GM18502 (cell line): ENCODE measurements around the gene ELL.

Source experiments
- ATAC-seq: cut with Tn5 transposase; IDR thresholded peaks from one replicate; pipeline ENCODE4 v1.9.1; 2021; ENCODE audit warnings: mild to moderate bottlenecking; ENCODE audit not compliant: unreplicated experiment, poor library complexity

Gene ELL

GRCh38 chr19:18475004-18475453 is 46.8 kb downstream of the ELL start:
- ATAC-seq: no peak

DNA sequence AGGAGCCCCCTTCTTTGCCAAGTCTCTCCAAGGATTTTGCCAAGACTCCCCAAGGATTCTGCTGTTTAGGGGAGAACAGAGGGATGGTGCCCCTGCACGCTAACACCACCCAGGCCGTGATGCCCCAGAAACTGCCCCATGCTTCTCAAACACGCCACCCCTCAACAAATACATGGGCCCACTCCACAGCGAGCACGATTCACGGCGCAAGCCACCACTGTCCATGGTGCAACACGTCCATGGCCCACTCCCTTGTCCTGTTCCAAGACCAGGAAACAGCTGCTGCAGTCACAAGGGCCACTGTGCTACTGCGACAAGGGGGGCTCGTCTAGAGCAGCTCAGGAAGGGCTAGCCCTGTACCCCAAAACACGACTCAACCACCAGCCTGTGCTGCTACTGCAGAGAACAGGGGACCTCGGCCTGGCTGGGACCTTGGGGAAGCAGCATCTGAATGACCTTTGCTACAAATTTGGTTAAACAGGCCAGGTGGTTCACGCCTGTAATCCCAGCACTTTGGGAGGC is 47.4 kb downstream of the ELL start:
- ATAC-seq: no peak

- no peak for ATAC-seq
These were observed 48.2 kb downstream of the ELL start for GRCh38 chr19:18473706-18474087.

DNA sequence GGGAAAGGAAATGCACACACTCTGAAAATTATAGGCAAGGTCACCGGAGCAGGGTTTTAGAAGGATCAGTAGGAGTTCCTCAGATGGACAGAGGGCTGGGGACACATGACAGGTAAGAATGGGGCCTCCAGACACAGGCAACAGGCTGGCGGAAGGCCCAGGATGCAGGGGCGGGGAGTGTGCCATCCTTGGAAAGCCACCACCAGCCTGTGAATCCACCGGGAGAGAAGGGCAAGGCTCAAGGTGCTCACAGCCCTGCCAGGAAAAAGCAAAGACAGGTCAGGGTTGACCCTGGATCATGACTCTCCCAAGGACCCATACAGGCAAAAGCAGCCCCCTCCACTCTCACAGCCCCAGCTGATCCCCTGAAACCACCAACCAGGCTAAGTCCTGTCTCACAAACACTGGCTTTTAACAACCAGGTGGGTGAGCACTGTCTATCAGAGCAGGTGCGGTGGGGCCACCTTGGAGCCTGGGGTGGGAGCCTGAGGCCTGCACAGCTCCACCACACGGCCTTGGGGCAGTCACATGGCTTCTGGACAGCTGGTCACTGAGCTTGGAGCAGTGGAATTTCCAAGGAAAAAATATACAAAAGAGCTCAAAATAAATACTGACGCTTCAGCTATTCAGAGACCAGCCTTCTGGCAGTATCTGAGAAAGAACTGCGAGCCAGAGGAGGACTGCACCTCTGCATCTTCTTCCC is 48.7 kb downstream of the ELL start:
- no peak for ATAC-seq

DNA sequence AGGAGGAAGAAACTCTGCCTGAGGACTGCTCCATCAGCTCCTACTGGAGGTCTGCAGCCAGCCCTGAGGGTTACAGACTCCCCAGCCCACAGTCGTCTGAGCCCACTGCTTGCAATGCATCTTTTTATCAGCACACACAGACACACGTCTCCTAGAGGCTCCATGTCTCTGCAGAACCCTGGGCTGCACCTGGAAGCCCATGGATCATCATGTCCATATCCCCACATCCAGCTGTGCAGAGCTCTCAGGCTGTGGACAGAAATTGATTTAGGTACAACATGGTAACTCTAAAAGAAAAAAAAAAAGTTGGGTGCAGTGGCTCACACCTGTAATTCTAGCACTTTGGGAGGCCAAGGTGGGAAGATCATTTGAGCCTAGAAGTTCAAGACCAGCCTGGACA is 51.1 kb downstream of the ELL start:
- ATAC-seq: no peak

- no peak for ATAC-seq
These were observed 52.6 kb downstream of the ELL start for GRCh38 chr19:18469069-18469846.

- ATAC-seq: no peak
These were observed 53.4 kb downstream of the ELL start for GRCh38 chr19:18468517-18468916.

GRCh38 chr19:18467978-18468377 is 53.9 kb downstream of the ELL start:
- ATAC-seq: no peak

DNA sequence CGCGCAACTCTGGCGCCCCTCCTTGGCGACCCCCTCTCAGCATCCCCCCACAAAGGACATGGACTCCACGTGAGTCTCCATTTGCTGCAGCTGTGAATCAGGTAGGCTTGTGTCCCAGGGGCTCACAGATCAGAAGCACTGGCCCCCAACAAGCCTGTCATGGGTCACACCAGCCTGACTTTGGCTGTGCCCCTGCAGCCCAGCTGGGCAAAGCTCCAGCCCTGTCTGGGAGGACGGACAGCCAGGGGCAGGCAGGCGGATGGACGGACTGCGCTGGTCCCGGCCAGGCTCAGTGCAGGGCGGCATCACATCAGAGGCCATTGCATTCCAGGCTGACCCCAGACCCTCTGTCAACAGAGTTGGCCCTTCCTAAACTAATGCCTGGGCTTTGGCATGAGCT is 55.5 kb downstream of the ELL start:
- no peak for ATAC-seq

DNA sequence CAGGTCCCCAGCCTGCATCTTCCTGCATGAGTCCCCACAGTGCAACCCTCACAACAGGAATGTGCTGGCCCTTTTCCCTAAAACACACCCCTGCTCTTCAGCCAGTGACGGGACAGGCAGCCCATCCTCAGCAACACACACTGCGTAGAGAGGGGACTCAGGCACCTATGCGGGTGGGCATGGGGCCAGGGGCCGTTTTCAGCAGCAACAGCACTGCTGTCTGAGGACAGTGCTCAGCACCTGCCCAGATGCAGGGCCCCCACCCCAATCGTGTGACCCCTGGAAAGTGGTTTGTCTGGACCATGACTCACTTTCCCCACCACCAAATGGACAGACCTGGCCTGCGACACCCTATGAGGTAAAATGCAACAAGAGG is 55.9 kb downstream of the ELL start:
- ATAC-seq: no peak

- no peak for ATAC-seq
These were observed 56.5 kb downstream of the ELL start for GRCh38 chr19:18465214-18465963.

DNA sequence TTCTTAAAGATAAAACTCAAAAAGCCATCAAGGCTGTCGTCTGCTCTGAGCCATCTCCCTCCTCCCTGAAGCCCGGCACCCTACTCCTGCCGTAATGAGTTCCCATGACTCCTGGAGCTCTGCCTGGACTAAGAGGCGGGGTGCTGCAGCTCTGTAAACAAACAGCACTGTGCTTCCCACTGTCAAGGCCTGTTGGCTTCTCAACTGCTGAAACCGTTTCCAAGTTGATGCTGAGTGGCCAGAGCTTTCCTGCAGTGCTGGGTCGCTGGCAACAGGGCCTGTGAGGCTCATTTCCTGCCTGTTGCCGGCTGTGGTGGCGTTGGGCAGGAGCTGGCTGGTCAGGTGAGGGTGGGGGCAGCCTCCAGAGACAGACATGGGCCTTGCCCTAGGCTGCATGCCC is 57.2 kb downstream of the ELL start:
- no peak for ATAC-seq

GRCh38 chr19:18461471-18461870 is 60.4 kb downstream of the ELL start:
- ATAC-seq: no peak

GRCh38 chr19:18460900-18461299 is 61.0 kb downstream of the ELL start:
- no peak for ATAC-seq

DNA sequence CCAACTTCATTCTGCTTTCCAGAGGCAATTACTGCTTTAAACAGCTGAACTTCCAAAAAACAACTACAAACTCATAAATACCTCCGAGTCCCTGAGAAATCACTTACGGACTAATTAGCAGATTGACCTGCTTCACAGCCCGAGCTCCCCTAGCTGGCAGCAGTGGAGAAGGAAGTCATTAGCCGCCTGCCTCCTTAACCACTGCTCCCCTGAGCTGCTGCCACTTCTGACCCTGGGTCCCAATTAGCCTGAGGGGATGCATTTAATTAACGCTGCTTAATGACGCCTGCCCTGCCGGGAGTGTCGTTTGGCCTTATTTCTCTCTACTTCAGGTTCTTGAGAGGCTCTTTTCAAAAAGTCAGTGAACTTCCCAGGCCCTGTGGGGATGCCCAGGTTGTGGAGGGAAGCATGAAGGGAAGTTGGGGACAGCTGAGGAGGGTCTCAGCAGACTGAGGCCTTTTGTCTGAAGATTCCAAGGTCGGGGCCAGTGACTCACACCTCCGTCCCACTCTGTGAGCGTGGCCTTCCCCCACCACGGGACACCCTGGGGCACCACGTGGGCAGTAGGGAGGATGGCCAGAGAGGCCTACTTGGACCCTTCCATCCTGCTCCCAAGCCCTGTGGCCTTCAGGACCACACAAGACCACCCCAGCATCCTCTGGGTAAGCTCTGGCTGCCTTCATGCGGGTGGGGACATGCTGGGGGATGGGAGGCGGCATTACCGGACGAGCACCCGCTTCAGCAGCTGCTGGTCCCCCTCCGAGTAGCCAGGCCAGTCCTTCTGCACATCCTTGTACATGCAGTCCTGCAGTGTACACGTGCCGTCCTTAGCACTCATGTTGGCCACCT is 64.2 kb downstream of the ELL start:
- no peak for ATAC-seq

DNA sequence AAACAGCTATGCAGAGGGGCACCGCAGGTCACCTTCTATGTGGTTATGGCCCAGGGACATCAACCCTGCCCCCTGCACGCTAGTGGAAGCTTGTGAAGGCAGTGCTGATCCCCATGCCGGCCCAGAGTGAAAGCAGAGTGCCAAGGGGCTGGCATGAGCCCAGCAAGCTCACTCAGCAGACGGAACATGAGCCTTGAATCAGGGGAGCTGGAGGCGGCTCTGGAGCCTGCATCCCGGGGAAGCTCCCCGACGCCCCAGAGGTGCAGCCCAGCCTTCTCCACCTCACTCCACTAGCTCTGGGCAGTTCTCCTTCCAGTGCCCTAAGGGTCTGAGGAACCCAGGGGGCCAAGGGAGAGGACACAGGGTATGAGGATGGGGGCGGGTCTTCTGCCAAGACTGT is 64.9 kb downstream of the ELL start:
- no peak for ATAC-seq

DNA sequence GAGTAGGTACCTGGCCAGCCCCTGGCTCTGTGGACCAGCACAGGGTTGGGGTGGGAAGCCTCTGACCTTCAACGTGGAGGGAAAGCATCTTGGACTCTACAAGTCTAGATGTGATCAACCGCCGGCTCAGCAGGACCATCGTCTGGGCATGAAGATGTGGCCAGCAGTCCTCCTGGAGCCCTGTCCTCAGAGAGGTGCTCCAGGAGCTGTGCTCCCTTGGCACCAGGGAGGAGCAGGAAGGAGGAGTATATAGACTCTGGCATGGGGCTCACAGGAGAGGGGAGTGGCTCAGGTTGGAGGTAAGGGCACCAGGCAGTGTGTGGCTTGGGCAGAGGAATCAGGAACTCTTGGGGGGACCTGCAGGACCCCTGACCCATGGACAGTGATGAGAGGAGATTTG is 65.6 kb downstream of the ELL start:
- ATAC-seq: no peak

DNA sequence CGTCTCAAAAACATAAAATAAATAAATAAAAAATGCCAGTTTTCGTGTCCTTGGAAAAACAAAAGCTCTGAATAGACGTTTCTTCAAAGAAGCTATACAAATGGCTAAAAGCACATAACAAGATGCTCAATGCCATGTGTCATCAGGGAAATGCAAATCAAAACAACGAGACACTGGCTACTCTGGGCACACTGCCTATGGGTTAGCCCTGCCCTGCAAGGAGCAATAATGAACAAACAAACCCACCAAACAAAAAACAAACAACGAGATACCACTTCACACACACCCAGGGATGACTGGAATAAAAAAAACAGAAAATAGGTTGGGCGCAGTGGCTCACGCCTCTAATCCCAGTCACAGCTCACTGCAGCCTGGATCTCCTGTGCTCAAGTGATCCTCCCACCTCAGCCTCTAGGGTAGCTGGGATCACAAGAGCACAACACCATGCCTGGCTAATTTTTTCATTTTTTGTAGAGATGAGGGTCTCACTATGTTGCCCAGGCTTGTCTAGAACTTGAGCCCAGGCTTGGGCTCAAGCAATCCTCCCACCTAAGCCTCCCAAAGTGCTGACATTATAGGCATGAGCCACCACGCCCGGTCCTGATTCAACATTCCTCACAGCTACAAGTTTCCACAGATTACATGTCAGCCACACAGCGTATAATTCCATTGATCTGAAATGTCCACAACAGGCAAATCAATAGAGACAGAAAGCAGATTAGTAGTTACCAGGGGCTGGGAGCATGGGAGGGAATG is 68.4 kb downstream of the ELL start:
- no peak for ATAC-seq

DNA sequence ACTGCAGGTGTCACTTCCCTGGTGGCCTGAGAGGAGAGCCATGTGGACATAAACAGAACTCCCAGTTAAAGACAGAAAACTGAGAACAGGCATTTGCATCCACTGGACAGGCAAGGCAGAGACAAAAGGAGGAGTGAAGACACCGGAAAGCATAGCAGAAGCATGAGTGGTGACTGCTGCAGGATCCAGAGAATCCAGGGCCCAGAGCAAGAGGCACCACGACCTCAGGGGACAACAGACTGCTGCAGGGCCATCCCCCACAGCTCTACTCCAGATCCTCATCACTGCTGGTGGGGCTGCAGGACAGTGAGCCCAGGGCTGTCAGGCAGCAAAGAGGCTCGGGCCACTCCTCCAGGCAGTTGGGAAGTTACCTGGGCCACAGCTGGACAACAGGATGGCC is 69.5 kb downstream of the ELL start:
- ATAC-seq: no peak
